ENCODE data around the gene CRYBB1.

The CRYBB1 gene

GRCh38 chr22:26635117-26635516 is 17.3 kb upstream of the CRYBB1 start:
- H3K4me3 ChIP-seq (ENCODE audit: low read depth, low read length): no peak overlapping the region
- no peaks in the 10 kb centered on the region for H3K27me3 ChIP-seq (ENCODE audit: control insufficient read depth, insufficient read depth, low read length)
- no peak overlapping the region for H3K9ac ChIP-seq (ENCODE audit: low read length)
- no peak overlapping the region for H3K27ac ChIP-seq (ENCODE audit: low read depth, low read length)
- H3K9me3 ChIP-seq (ENCODE audit: control insufficient read depth, insufficient read depth, low read depth, low read length): no peaks in the 10 kb centered on the region
- H3K36me3 ChIP-seq (ENCODE audit: control insufficient read depth, insufficient read depth, low read length): no peaks in the 10 kb centered on the region
- H3K4me1 ChIP-seq (ENCODE audit: control insufficient read depth, insufficient read depth, low read length): peaks cover 11% of the 10 kb centered on the region

GRCh38 chr22:26634189-26634588 is 16.4 kb upstream of the CRYBB1 start:
- no peaks in the 10 kb centered on the region for H3K36me3 ChIP-seq (ENCODE audit: control insufficient read depth, insufficient read depth, low read length)
- no peaks in the 10 kb centered on the region for H3K9me3 ChIP-seq (ENCODE audit: control insufficient read depth, insufficient read depth, low read depth, low read length)
- H3K9ac ChIP-seq (ENCODE audit: low read length): no peak overlapping the region
- no peak overlapping the region for H3K4me3 ChIP-seq (ENCODE audit: low read depth, low read length)
- no peaks in the 10 kb centered on the region for H3K27me3 ChIP-seq (ENCODE audit: control insufficient read depth, insufficient read depth, low read length)
- H3K4me1 ChIP-seq (ENCODE audit: control insufficient read depth, insufficient read depth, low read length): peaks cover 11% of the 10 kb centered on the region
- no peak overlapping the region for H3K27ac ChIP-seq (ENCODE audit: low read depth, low read length)

- Histone ChIP-seq H3K36me3 (ENCODE audit: control insufficient read depth, insufficient read depth, low read length) (no peaks in the 10 kb centered on the region), H3K27ac (ENCODE audit: low read depth, low read length) (no peak overlapping the region; the same call in 1 of the 2 replicates), H3K9ac (ENCODE audit: low read length) (peak overlapping the region; percentile 51), H3K27me3 (ENCODE audit: control insufficient read depth, insufficient read depth, low read length) (no peaks in the 10 kb centered on the region), H3K4me3 (ENCODE audit: low read depth, low read length) (no peak overlapping the region), H3K4me1 (ENCODE audit: control insufficient read depth, insufficient read depth, low read length) (peaks cover 6% of the 10 kb centered on the region), H3K9me3 (ENCODE audit: control insufficient read depth, insufficient read depth, low read depth, low read length) (no peaks in the 10 kb centered on the region)
Observed at GRCh38 chr22:26632422-26633155, 14.8 kb upstream of the CRYBB1 start.

GRCh38 chr22:26631282-26631681 is 13.5 kb upstream of the CRYBB1 start:
- Histone ChIP-seq H3K27me3 (ENCODE audit: control insufficient read depth, insufficient read depth, low read length) (no peaks in the 10 kb centered on the region), H3K4me1 (ENCODE audit: control insufficient read depth, insufficient read depth, low read length) (peaks cover 6% of the 10 kb centered on the region), H3K9me3 (ENCODE audit: control insufficient read depth, insufficient read depth, low read depth, low read length) (no peaks in the 10 kb centered on the region), H3K4me3 (ENCODE audit: low read depth, low read length) (no peak overlapping the region), H3K9ac (ENCODE audit: low read length) (no peak overlapping the region), H3K36me3 (ENCODE audit: control insufficient read depth, insufficient read depth, low read length) (no peaks in the 10 kb centered on the region), H3K27ac (ENCODE audit: low read depth, low read length) (no peak overlapping the region)

GRCh38 chr22:26629988-26630761 is 12.3 kb upstream of the CRYBB1 start:
- Histone ChIP-seq H3K36me3 (ENCODE audit: control insufficient read depth, insufficient read depth, low read length) (no peaks in the 10 kb centered on the region), H3K4me1 (ENCODE audit: control insufficient read depth, insufficient read depth, low read length) (peaks cover 6% of the 10 kb centered on the region), H3K27me3 (ENCODE audit: control insufficient read depth, insufficient read depth, low read length) (no peaks in the 10 kb centered on the region), H3K9ac (ENCODE audit: low read length) (no peak overlapping the region), H3K4me3 (ENCODE audit: low read depth, low read length) (no peak overlapping the region), H3K27ac (ENCODE audit: low read depth, low read length) (no peak overlapping the region), H3K9me3 (ENCODE audit: control insufficient read depth, insufficient read depth, low read depth, low read length) (no peaks in the 10 kb centered on the region)

GRCh38 chr22:26624803-26625202 is 7.0 kb upstream of the CRYBB1 start:
- H3K27me3 ChIP-seq (ENCODE audit: control insufficient read depth, insufficient read depth, low read length): no peaks in the 10 kb centered on the region
- no peak overlapping the region for H3K4me3 ChIP-seq (ENCODE audit: low read depth, low read length)
- no peaks in the 10 kb centered on the region for H3K9me3 ChIP-seq (ENCODE audit: control insufficient read depth, insufficient read depth, low read depth, low read length)
- no peak overlapping the region for H3K27ac ChIP-seq (ENCODE audit: low read depth, low read length)
- H3K4me1 ChIP-seq (ENCODE audit: control insufficient read depth, insufficient read depth, low read length): peaks cover 5% of the 10 kb centered on the region; the same call in 1 of the 2 replicates
- no peak overlapping the region for H3K9ac ChIP-seq (ENCODE audit: low read length)
- no peaks in the 10 kb centered on the region for H3K36me3 ChIP-seq (ENCODE audit: control insufficient read depth, insufficient read depth, low read length)

- Histone ChIP-seq H3K4me3 (ENCODE audit: low read depth, low read length) (no peak overlapping the region), H3K9me3 (ENCODE audit: control insufficient read depth, insufficient read depth, low read depth, low read length) (no peaks in the 10 kb centered on the region), H3K27ac (ENCODE audit: low read depth, low read length) (no peak overlapping the region), H3K36me3 (ENCODE audit: control insufficient read depth, insufficient read depth, low read length) (no peaks in the 10 kb centered on the region), H3K9ac (ENCODE audit: low read length) (no peak overlapping the region), H3K27me3 (ENCODE audit: control insufficient read depth, insufficient read depth, low read length) (no peaks in the 10 kb centered on the region), H3K4me1 (ENCODE audit: control insufficient read depth, insufficient read depth, low read length) (peaks cover 5% of the 10 kb centered on the region; the same call in 1 of the 2 replicates)
Observed at GRCh38 chr22:26623984-26624383, 6.2 kb upstream of the CRYBB1 start.

GRCh38 chr22:26621663-26622062 is 3.8 kb upstream of the CRYBB1 start, which contains the start of gene CRYBA4:
TSS of gene CRYBA4 (plus strand) at chr22:26621963. CDS start at chr22:26622597, 634 bp downstream.
- peaks cover 22% of the 10 kb centered on the region for H3K4me1 ChIP-seq (ENCODE audit: control insufficient read depth, insufficient read depth, low read length)
- H3K36me3 ChIP-seq (ENCODE audit: control insufficient read depth, insufficient read depth, low read length): no peaks in the 10 kb centered on the region
- no peaks in the 10 kb centered on the region for H3K9me3 ChIP-seq (ENCODE audit: control insufficient read depth, insufficient read depth, low read depth, low read length)
- no peak within 1 kb of the TSS for H3K27ac ChIP-seq (ENCODE audit: low read depth, low read length)
- no peak within 1 kb of the TSS for H3K4me3 ChIP-seq (ENCODE audit: low read depth, low read length)
- H3K9ac ChIP-seq (ENCODE audit: low read length): no peak within 1 kb of the TSS
- H3K27me3 ChIP-seq (ENCODE audit: control insufficient read depth, insufficient read depth, low read length): no peaks in the 10 kb centered on the region

GRCh38 chr22:26620197-26620596 is 2.4 kb upstream of the CRYBB1 start:
- Histone ChIP-seq H3K9ac (ENCODE audit: low read length) (no peak overlapping the region), H3K27me3 (ENCODE audit: control insufficient read depth, insufficient read depth, low read length) (peaks cover under 1% of the 10 kb centered on the region; the same call in 1 of the 2 replicates), H3K36me3 (ENCODE audit: control insufficient read depth, insufficient read depth, low read length) (no peaks in the 10 kb centered on the region), H3K4me1 (ENCODE audit: control insufficient read depth, insufficient read depth, low read length) (peaks cover 34% of the 10 kb centered on the region), H3K27ac (ENCODE audit: low read depth, low read length) (no peak overlapping the region), H3K4me3 (ENCODE audit: low read depth, low read length) (no peak overlapping the region), H3K9me3 (ENCODE audit: control insufficient read depth, insufficient read depth, low read depth, low read length) (no peaks in the 10 kb centered on the region)

GRCh38 chr22:26619510-26619909 is 1.7 kb upstream of the CRYBB1 start:
- H3K27me3 ChIP-seq (ENCODE audit: control insufficient read depth, insufficient read depth, low read length): peaks cover 4% of the 10 kb centered on the region; the same call in 1 of the 2 replicates
- H3K27ac ChIP-seq (ENCODE audit: low read depth, low read length): no peak overlapping the region
- peaks cover 40% of the 10 kb centered on the region for H3K4me1 ChIP-seq (ENCODE audit: control insufficient read depth, insufficient read depth, low read length)
- no peak overlapping the region for H3K9ac ChIP-seq (ENCODE audit: low read length)
- no peaks in the 10 kb centered on the region for H3K36me3 ChIP-seq (ENCODE audit: control insufficient read depth, insufficient read depth, low read length)
- no peaks in the 10 kb centered on the region for H3K9me3 ChIP-seq (ENCODE audit: control insufficient read depth, insufficient read depth, low read depth, low read length)
- H3K4me3 ChIP-seq (ENCODE audit: low read depth, low read length): no peak overlapping the region

- Histone ChIP-seq H3K36me3 (ENCODE audit: control insufficient read depth, insufficient read depth, low read length) (no peaks in the 10 kb centered on the region), H3K27ac (ENCODE audit: low read depth, low read length) (no peak overlapping the region), H3K9ac (ENCODE audit: low read length) (no peak overlapping the region), H3K4me3 (ENCODE audit: low read depth, low read length) (no peak overlapping the region), H3K27me3 (ENCODE audit: control insufficient read depth, insufficient read depth, low read length) (peaks cover 4% of the 10 kb centered on the region; the same call in 1 of the 2 replicates), H3K9me3 (ENCODE audit: control insufficient read depth, insufficient read depth, low read depth, low read length) (no peaks in the 10 kb centered on the region), H3K4me1 (ENCODE audit: control insufficient read depth, insufficient read depth, low read length) (peaks cover 44% of the 10 kb centered on the region)
Observed at GRCh38 chr22:26618455-26618854, 628 bp upstream of the CRYBB1 start.
